Epithelial cell of proximal tubule (primary cell): ENCODE data around the gene RNF168. TPM values are rescaled to one million over a fixed set of nuclear protein-coding genes. Genes with fewer than 3 reads are reported as not detected.
A peak's percentile ranks its signal among the peaks of the same experiment; 100 is the strongest.
"Not testable (repeated sequence)": the region's sequence is repeated elsewhere in the genome, so short reads cannot be mapped to it uniquely, and the experiment has no call there.

Experiments used
- DNase-seq: peaks from one replicate; pipeline ENCODE4 v3.0.0-alpha.2; 2011; ENCODE audit warnings: low read depth
- H3K4me3 ChIP-seq: 2 replicates; pipeline ENCODE4 v1.5.1; 2011; ENCODE audit warnings: low read depth, mild to moderate bottlenecking, low read length
- total RNA-seq: library from RNA; depleted of rRNA; stranded (reverse); fragments of >200 nt; gene quantifications from 2 replicates; pipeline ENCODE4 v1.2.3, GENCODE V29; 2015
- TF ChIP-seq, protein P1 (sequence below): conservative IDR thresholded peaks from 2 replicates; pipeline ENCODE4 v1.5.1; 2012; ENCODE audit warnings: low read depth, mild to moderate bottlenecking, low read length

RNF168 gene, protein sequence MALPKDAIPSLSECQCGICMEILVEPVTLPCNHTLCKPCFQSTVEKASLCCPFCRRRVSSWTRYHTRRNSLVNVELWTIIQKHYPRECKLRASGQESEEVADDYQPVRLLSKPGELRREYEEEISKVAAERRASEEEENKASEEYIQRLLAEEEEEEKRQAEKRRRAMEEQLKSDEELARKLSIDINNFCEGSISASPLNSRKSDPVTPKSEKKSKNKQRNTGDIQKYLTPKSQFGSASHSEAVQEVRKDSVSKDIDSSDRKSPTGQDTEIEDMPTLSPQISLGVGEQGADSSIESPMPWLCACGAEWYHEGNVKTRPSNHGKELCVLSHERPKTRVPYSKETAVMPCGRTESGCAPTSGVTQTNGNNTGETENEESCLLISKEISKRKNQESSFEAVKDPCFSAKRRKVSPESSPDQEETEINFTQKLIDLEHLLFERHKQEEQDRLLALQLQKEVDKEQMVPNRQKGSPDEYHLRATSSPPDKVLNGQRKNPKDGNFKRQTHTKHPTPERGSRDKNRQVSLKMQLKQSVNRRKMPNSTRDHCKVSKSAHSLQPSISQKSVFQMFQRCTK
- total RNA-seq: 14.0 and 17.5 TPM in 2 replicates

DNA sequence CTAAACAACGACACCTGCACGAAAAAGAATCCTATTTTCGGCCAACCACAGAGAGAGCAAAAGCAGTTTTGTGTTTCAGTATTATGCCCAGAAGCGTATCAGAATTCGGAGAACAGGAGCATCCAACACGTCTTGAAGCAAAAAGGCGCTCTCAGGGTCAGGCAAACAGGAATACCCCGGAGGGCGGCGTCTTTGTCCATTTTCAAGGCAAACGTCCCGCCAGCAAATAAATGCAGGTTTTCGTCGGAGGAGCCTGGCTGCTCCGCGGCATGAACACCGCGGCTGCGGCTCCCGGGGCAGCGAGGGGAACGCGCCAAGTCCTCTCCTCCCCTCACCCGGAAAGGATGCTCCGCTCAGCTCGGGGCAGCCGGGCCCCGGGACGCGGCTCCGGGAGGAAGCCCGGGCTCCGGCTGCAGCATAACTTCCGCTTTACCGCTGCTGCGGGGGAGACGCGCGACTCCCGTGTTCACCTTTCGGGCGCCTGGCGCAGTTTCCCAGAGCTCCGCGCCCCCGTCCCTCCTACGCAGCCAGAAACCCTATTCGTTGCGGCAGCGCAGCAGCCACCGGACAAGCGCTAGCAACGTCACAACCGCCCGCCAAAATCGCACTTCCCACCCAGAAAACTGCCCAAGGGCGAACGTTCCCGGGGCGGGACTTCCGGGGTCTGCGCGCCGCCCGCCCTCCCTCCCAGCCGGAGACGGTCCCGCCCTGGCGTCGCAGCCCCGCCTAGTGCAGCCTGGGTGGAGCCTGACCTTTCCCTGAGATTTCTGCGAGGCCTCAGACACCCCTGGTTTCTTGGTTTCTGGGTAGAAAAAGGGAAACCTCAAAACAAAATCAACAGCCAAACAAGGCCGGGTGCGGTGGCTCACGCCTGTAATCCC is at the start of gene RNF168:
Gene RNF168 (minus strand): TSS at position 573 of the 881 bp plus-strand sequence. CDS start 595 bp downstream, outside the sequence.
- DNase-seq: no peak
- TF ChIP-seq, protein P1, sequence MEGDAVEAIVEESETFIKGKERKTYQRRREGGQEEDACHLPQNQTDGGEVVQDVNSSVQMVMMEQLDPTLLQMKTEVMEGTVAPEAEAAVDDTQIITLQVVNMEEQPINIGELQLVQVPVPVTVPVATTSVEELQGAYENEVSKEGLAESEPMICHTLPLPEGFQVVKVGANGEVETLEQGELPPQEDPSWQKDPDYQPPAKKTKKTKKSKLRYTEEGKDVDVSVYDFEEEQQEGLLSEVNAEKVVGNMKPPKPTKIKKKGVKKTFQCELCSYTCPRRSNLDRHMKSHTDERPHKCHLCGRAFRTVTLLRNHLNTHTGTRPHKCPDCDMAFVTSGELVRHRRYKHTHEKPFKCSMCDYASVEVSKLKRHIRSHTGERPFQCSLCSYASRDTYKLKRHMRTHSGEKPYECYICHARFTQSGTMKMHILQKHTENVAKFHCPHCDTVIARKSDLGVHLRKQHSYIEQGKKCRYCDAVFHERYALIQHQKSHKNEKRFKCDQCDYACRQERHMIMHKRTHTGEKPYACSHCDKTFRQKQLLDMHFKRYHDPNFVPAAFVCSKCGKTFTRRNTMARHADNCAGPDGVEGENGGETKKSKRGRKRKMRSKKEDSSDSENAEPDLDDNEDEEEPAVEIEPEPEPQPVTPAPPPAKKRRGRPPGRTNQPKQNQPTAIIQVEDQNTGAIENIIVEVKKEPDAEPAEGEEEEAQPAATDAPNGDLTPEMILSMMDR: no peak

DNA sequence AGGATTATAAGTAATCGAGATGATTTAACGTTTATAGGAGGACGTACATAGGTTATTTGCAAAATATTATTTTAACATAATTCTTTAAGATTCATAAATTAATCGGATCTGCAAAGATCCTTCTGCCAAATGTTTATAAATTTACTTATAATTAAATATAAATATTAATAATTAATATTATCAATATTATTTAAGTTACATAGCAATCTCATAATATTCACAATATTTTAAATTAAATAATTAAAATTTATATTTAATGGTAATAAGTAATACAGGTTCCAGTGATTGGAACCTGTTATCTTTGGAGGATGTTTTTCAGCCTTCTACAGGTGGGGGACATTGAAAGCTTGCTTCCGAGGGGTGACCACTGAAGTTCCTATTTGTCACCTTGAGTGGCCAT is 48.7 kb upstream of the RNF168 start:
- H3K4me3 ChIP-seq: no peak overlapping the region
- TF ChIP-seq, protein P1: no peak
- DNase-seq: no peak

More for the DNA sequence above, at the start of gene RNF168:
- H3K4me3 ChIP-seq: peak within 1 kb of the TSS; percentile 80

DNA sequence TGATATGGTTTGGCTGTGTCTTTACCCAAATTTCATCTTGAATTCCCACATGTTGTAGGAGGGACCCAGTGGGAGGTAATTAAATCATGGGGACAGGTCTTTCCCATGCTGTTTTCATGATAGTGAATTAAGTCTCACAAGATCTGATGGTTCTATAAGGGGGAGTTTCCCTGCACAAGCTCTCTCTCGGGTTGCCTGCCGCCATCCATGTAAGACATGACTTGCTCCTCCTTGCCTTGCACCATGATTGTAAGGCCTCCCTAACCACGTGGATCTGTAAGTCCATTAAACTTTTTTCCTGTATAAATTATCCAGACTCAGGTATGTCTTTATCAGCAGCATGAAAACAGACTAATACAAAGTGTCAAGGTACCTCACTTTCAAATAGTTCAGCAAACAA is 46.6 kb upstream of the RNF168 start:
- not testable (repeated sequence) for DNase-seq

DNA sequence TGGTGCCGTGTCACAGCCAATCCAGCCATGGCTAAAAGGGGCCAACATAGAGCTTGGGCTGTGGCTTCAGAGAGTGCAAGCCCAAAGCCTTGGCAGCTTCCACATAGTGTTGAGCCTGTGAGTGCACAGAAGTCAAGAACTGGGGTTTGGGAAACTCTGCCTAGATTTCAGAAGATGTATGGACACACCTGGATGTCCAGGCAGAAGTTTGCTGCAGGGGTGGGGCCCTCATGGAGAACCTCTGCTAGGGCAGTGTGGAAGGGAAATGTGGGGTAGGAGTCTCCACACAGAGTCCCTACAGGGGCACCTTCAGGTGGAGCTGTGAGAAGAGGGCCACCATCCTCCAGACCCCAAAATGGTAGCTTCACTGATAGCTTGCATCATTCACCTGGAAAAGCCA is 45.7 kb upstream of the RNF168 start:
- not testable (repeated sequence) for H3K4me3 ChIP-seq, DNase-seq

More for the DNA sequence above, 46.6 kb upstream of the RNF168 start:
- H3K4me3 ChIP-seq: not testable (repeated sequence)

DNA sequence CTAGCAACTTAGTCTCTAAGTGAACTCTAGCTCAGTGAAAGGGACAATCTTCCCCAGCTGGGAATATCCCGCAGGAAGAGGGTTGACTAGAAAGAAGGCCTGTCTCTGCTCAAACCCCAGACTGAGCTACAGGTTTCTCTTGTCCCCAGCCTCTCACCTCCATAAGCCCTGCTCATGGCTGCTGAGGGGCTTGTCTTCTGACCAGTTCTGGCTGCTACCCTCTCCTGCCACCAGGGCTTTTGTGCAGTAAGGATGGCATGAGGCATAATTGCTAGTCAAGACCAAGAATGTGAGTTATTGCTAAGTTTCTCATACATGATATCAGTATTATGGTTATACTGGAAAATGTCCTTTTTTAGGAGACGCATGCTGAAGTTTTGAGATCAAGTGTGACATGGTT is 43.5 kb upstream of the RNF168 start:
- no peak overlapping the region for H3K4me3 ChIP-seq
- no peak for DNase-seq
- TF ChIP-seq, protein P1: no peak

DNA sequence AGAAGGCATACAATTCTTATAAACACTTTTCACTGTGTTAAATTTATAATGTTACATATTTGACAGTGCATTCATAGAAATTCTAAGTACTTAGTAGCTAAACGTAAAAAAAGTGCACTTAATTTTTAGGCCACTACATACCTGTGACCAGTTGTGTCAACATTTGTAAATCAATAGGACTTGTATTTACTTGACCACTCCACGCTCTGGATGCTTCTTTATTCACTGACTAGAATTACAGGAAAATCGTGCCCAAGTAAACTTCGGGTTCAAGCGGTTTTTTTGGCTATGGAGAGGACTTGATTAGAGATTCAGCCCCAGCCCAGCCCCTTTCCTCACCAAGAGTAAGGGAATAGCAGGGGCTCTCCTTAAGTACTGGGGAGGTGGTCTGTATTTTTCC is 43.0 kb upstream of the RNF168 start:
- H3K4me3 ChIP-seq: no peak overlapping the region
- TF ChIP-seq, protein P1: no peak
- DNase-seq: no peak

DNA sequence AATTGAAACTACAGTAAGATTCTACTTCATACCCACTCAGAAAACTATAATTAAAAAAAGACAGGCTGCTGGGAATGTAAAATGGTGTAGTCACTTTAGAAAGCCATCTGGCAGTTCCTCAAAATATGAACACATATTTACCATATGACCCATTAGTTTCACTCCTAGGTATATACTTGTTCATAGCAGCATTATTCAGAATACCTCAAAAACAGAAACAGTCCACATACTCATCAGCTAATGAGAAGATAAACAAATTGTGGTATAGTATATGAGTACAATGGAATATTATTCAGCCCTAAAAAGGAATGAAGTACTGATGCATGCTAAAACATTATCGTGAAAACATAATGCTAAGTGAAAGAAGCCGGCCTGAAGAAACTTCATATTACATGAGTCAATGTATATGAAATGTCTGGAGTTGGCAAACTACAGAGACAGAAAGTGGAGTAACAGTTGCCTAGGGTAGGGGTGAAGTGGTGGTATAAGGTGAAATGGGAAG is 41.0 kb upstream of the RNF168 start:
- no peak overlapping the region for H3K4me3 ChIP-seq
- no peak for DNase-seq
- TF ChIP-seq, protein P1: no peak
